ENCODE data around the gene KNCN. TPM values are rescaled to one million over a fixed set of nuclear protein-coding genes. Genes with fewer than 3 reads are reported as not detected.

The KNCN gene
- total RNA-seq, 1 donor = not detected

- H3K27me3 ChIP-seq (ENCODE audit: insufficient read depth, low read length) = peaks cover 9% of the 10 kb centered on the region
- no peak overlapping the region for H3K27ac ChIP-seq (ENCODE audit: low read depth, low read length)
- no peak overlapping the region for H3K4me3 ChIP-seq (ENCODE audit: insufficient read depth, low read length)
- no peaks in the 10 kb centered on the region for H4K20me1 ChIP-seq (ENCODE audit: insufficient read depth, low read length)
- no peaks in the 10 kb centered on the region for H3K9me3 ChIP-seq (ENCODE audit: low read depth, low read length)
- H3K4me1 ChIP-seq (ENCODE audit: insufficient read depth, low read length) = peaks cover 29% of the 10 kb centered on the region
- H3K79me2 ChIP-seq (ENCODE audit: insufficient read depth, low read length) = no peaks in the 10 kb centered on the region
- H3K36me3 ChIP-seq (ENCODE audit: insufficient read depth, low read length) = no peaks in the 10 kb centered on the region
- peak; percentile 58 for DNase-seq (ENCODE audit: insufficient read length, low spot score, missing footprints)
- H3K4me2 ChIP-seq (ENCODE audit: insufficient read depth, low read length) = no peak overlapping the region
- H2AFZ ChIP-seq (ENCODE audit: low read length) = no peak overlapping the region
- no peak for TF ChIP-seq CTCF (IDR thresholded peaks at IDR 0.05; ENCODE audit: extremely low read depth, low read depth, low read length)
Measured at GRCh38 chr1:46523496-46524353, 27.7 kb downstream of the KNCN start.

- H3K4me1 ChIP-seq (ENCODE audit: insufficient read depth, low read length) = peaks cover 29% of the 10 kb centered on the region
- no peak overlapping the region for H2AFZ ChIP-seq (ENCODE audit: low read length)
- DNase-seq (ENCODE audit: insufficient read length, low spot score, missing footprints) = no peak
- H3K36me3 ChIP-seq (ENCODE audit: insufficient read depth, low read length) = no peaks in the 10 kb centered on the region
- peak overlapping the region; percentile 51 for H3K4me2 ChIP-seq (ENCODE audit: insufficient read depth, low read length)
- H3K27me3 ChIP-seq (ENCODE audit: insufficient read depth, low read length) = peaks cover 4% of the 10 kb centered on the region
- H3K9me3 ChIP-seq (ENCODE audit: low read depth, low read length) = no peaks in the 10 kb centered on the region
- H3K79me2 ChIP-seq (ENCODE audit: insufficient read depth, low read length) = no peaks in the 10 kb centered on the region
- peak overlapping the region; percentile 24 for H3K27ac ChIP-seq (ENCODE audit: low read depth, low read length)
- no peak overlapping the region for H3K4me3 ChIP-seq (ENCODE audit: insufficient read depth, low read length)
- no peak for TF ChIP-seq CTCF (IDR thresholded peaks at IDR 0.05; ENCODE audit: extremely low read depth, low read depth, low read length)
- no peaks in the 10 kb centered on the region for H4K20me1 ChIP-seq (ENCODE audit: insufficient read depth, low read length)
Measured at GRCh38 chr1:46522969-46523320, 28.5 kb downstream of the KNCN start.

GRCh38 chr1:46522184-46522968 lies 29.1 kb downstream of the KNCN start:
- DNase-seq (ENCODE audit: insufficient read length, low spot score, missing footprints) = peak; percentile 93
- no peaks in the 10 kb centered on the region for H3K79me2 ChIP-seq (ENCODE audit: insufficient read depth, low read length)
- peaks cover 29% of the 10 kb centered on the region for H3K4me1 ChIP-seq (ENCODE audit: insufficient read depth, low read length)
- no peak overlapping the region for H3K4me3 ChIP-seq (ENCODE audit: insufficient read depth, low read length)
- no peak for TF ChIP-seq CTCF (IDR thresholded peaks at IDR 0.05; ENCODE audit: extremely low read depth, low read depth, low read length)
- peak overlapping the region; percentile 51 for H3K4me2 ChIP-seq (ENCODE audit: insufficient read depth, low read length)
- H3K9me3 ChIP-seq (ENCODE audit: low read depth, low read length) = no peaks in the 10 kb centered on the region
- H4K20me1 ChIP-seq (ENCODE audit: insufficient read depth, low read length) = no peaks in the 10 kb centered on the region
- no peak overlapping the region for H2AFZ ChIP-seq (ENCODE audit: low read length)
- H3K36me3 ChIP-seq (ENCODE audit: insufficient read depth, low read length) = no peaks in the 10 kb centered on the region
- peak overlapping the region; percentile 24 for H3K27ac ChIP-seq (ENCODE audit: low read depth, low read length)
- peaks cover 4% of the 10 kb centered on the region for H3K27me3 ChIP-seq (ENCODE audit: insufficient read depth, low read length)

- no peak overlapping the region for H3K27ac ChIP-seq (ENCODE audit: low read depth, low read length)
- H3K4me1 ChIP-seq (ENCODE audit: insufficient read depth, low read length) = peaks cover 29% of the 10 kb centered on the region
- TF ChIP-seq CTCF (IDR thresholded peaks at IDR 0.05; ENCODE audit: extremely low read depth, low read depth, low read length) = no peak
- no peaks in the 10 kb centered on the region for H3K9me3 ChIP-seq (ENCODE audit: low read depth, low read length)
- no peaks in the 10 kb centered on the region for H3K36me3 ChIP-seq (ENCODE audit: insufficient read depth, low read length)
- no peak for DNase-seq (ENCODE audit: insufficient read length, low spot score, missing footprints)
- no peak overlapping the region for H2AFZ ChIP-seq (ENCODE audit: low read length)
- H3K27me3 ChIP-seq (ENCODE audit: insufficient read depth, low read length) = peaks cover 9% of the 10 kb centered on the region
- no peaks in the 10 kb centered on the region for H4K20me1 ChIP-seq (ENCODE audit: insufficient read depth, low read length)
- no peak overlapping the region for H3K4me2 ChIP-seq (ENCODE audit: insufficient read depth, low read length)
- H3K79me2 ChIP-seq (ENCODE audit: insufficient read depth, low read length) = no peaks in the 10 kb centered on the region
- no peak overlapping the region for H3K4me3 ChIP-seq (ENCODE audit: insufficient read depth, low read length)
Measured at GRCh38 chr1:46521414-46521813, 30.0 kb downstream of the KNCN start.
